Adrenal gland (tissue), 12 donors: ENCODE data around the gene TNS3. TPM values are rescaled to one million over a fixed set of nuclear protein-coding genes. Genes with fewer than 3 reads are reported as not detected.

Experiments
- DNase-seq, 7 donors: peaks; one replicate each; pipeline ENCODE4 v3.0.0-alpha.2; 2019 to 2020
- H3K27ac ChIP-seq, 5 donors: fragments of 200-600 bp; sonication (generic) in 4 of 5; 1 replicate in 3 of 5; 2 replicates in 2 of 5; pipeline versions ENCODE4 v1.5.1 to v1.8.0; 2016 to 2020; ENCODE audit warnings: mild to moderate bottlenecking in 1 of 5
- H3K27me3 ChIP-seq: fragments of 200-600 bp; 2 replicates; pipeline ENCODE4 v1.8.0; 2021
- H3K36me3 ChIP-seq, 2 donors: fragments of 200-600 bp; replicated peaks in 1 of 2; 1 replicate in 1 of 2; 2 replicates in 1 of 2; pipeline versions ENCODE4 v1.5.1 to v1.8.0; 2018 to 2022
- H3K4me1 ChIP-seq, 2 donors: fragments of 200-600 bp; replicated peaks in 1 of 2; 1 replicate in 1 of 2; 2 replicates in 1 of 2; pipeline versions ENCODE4 v1.5.1 to v1.8.0; 2018 to 2021
- H3K4me3 ChIP-seq, 4 donors: fragments of 200-600 bp; sonication (generic) in 3 of 4; one replicate each; pipeline ENCODE4 v1.5.1; 2016 to 2018
- H3K9me3 ChIP-seq, 3 donors: fragments of 200-600 bp; sonication (generic) in 1 of 3; replicated peaks in 1 of 3; 1 replicate in 2 of 3; 2 replicates in 1 of 3; pipeline versions ENCODE4 v1.5.1 to v1.8.0; 2016 to 2021
- CTCF ChIP-seq, 6 experiments: fragments of 450-650 bp in 4 of 6; fragments of 200-600 bp in 2 of 6; sonication (generic) in 1 of 6; IDR thresholded peaks; 1 replicate in 5 of 6; 2 replicates in 1 of 6; pipeline versions ENCODE4 v1.5.1 to v1.8.0; 2016 to 2021; ENCODE audit warnings: antibody characterized with exemption in 6 of 6, mild to moderate bottlenecking in 2 of 6, moderate library complexity in 1 of 6
- POLR2A ChIP-seq, 2 donors: fragments of 450-650 bp; IDR thresholded peaks; one replicate each; pipeline ENCODE4 v1.6.1; 2017; ENCODE audit warnings: antibody characterized with exemption in 2 of 2, mild to moderate bottlenecking in 2 of 2, moderate library complexity in 1 of 2
- WGBS, 4 donors: extraction: QIAGEN DNeasy Blood & Tissue Kit in 2 of 4; methylation state at CpG; one replicate each; pipeline versions ENCODE4 v1.1.5 to v1.1.7; 2013 to 2017; 5-methylcytosine and 5-hydroxymethylcytosine counted together
- intact Hi-C, 2 donors: fragments of 100-400 bp; cut with DNase I; formaldehyde crosslinking; loops; one replicate each; pipeline versions ENCODE4 v1.14.1 to v1.15.0; 2022 to 2023
- polyA plus RNA-seq, 3 donors: library from polyadenylated mRNA; stranded (reverse); fragments of 200-250 nt in 2 of 3; fragments of 350-450 nt in 1 of 3; fragmentation: Illumina TruSeq in 1 of 3; extraction: RNeasy Lipid Tissue Mini Kit (QIAGEN cat#74804) in 1 of 3; gene quantifications; one replicate each; pipeline ENCODE4 v1.2.3, GENCODE V29; 2013 to 2014
- total RNA-seq, 9 donors: library from RNA; depleted of rRNA in 4 of 9; stranded (reverse); fragments of >200 nt in 4 of 9; fragments of 120-200 nt in 1 of 9; fragmentation: NEBNext Ultra II Directional in 1 of 9; extraction: Animal tissue kit (Norgen Biotek cat#: 25700) in 1 of 9; gene quantifications; one replicate each; pipeline versions ENCODE4 v1.1.0 to v1.2.4, GENCODE V29; 2013 to 2023
- donor health status: healthy with polysubstance abuse.
- donor health status: Bipolar disorder and iron deficiency.
- donor health status: DM: yes; HTN: yes; CAD: no.
- donor health status: DM: no; HTN: no; CAD: no.
- donor health status: DM: no; HTN: no; CAD: no.
- donor health status: DM: yes; HTN: yes; CAD: no.

Gene TNS3
- total and polyA plus RNA-seq, 12 donors: 21.0 to 188 (median 99.8) TPM

- DNase-seq: no peak
- 82 to 91% (median 83%) methylated on average over 8 of the region's 8 CpGs for WGBS, 4 donors
- no peak overlapping the region for H3K27ac ChIP-seq
- intact Hi-C loops: no loop called here
- H3K27me3 ChIP-seq: no peaks in the 10 kb centered on the region
- peaks cover 11 to 16% of the 10 kb centered on the region in 2 donors for H3K4me1 ChIP-seq
- H3K4me3 ChIP-seq: no peak overlapping the region
- no peaks in the 10 kb centered on the region for H3K9me3 ChIP-seq
- TF ChIP-seq CTCF (IDR thresholded peaks at IDR 0.05) (no peak), POLR2A (IDR thresholded peaks at IDR 0.05) (no peak)
- peaks cover 0 to 30% of the 10 kb centered on the region in 2 donors for H3K36me3 ChIP-seq
Measured at GRCh38 chr7:47332681-47333553, 249.0 kb downstream of the TNS3 start.

- Histone ChIP-seq H3K36me3 (peaks cover 0 to 30% of the 10 kb centered on the region in 2 donors), H3K4me1 (peaks cover 11 to 23% of the 10 kb centered on the region in 2 donors), H3K27ac (no peak overlapping the region), H3K9me3 (no peaks in the 10 kb centered on the region), H3K27me3 (no peaks in the 10 kb centered on the region), H3K4me3 (no peak overlapping the region)
- TF ChIP-seq POLR2A (IDR thresholded peaks at IDR 0.05) (no peak), CTCF (IDR thresholded peaks at IDR 0.05) (no peak)
- 71 to 83% (median 75%) methylated on average over 3 to 8 of the region's 8 CpGs for WGBS, 4 donors
- DNase-seq: peak in 2 of 7 donors; percentile 14 to 41
- intact Hi-C loops: no loop called here
Measured at GRCh38 chr7:47332213-47332612, 249.7 kb downstream of the TNS3 start.

GRCh38 chr7:47331179-47331565 lies 250.7 kb downstream of the TNS3 start:
- intact Hi-C loops: no loop called here
- Histone ChIP-seq H3K4me3 (no peak overlapping the region), H3K9me3 (no peaks in the 10 kb centered on the region), H3K36me3 (peaks cover 0 to 30% of the 10 kb centered on the region in 2 donors), H3K4me1 (peaks cover 11 to 30% of the 10 kb centered on the region in 2 donors), H3K27ac (peak overlapping the region in 1 of 5 donors; percentile 3), H3K27me3 (no peaks in the 10 kb centered on the region)
- TF ChIP-seq POLR2A (IDR thresholded peaks at IDR 0.05): no peak
- no peak for TF ChIP-seq CTCF (IDR thresholded peaks at IDR 0.05)
- 90 to 94% (median 91%) methylated on average over 6 of the region's 6 CpGs for WGBS, 4 donors
- peak in 1 of 7 donors; percentile 13 for DNase-seq

- 82 to 92% (median 87%) methylated on average over 16 of the region's 16 CpGs for WGBS, 4 donors
- no peaks in the 10 kb centered on the region for H3K9me3 ChIP-seq
- H3K36me3 ChIP-seq: peaks cover 0 to 29% of the 10 kb centered on the region in 2 donors
- intact Hi-C loops: no loop called here
- no peak overlapping the region for H3K4me3 ChIP-seq
- H3K4me1 ChIP-seq: peaks cover 11 to 30% of the 10 kb centered on the region in 2 donors
- no peak for TF ChIP-seq CTCF (IDR thresholded peaks at IDR 0.05)
- no peak for TF ChIP-seq POLR2A (IDR thresholded peaks at IDR 0.05)
- no peaks in the 10 kb centered on the region for H3K27me3 ChIP-seq
- H3K27ac ChIP-seq: peak overlapping the region in 1 of 5 donors; percentile 92
- DNase-seq: peak in 1 of 7 donors; percentile 21
Measured at GRCh38 chr7:47330561-47331178, 251.2 kb downstream of the TNS3 start.
